Mesothelial cell of epicardium (in vitro differentiated cells): ENCODE results near the gene RAD51B. TPM values are rescaled to one million over a fixed set of nuclear protein-coding genes. Genes with fewer than 3 reads are reported as not detected.

Experiments
- DNase-seq, 2 experiments: peaks; one replicate each; pipeline ENCODE4 v3.0.0; 2021; ENCODE audit warnings: low spot score in 2 of 2; ENCODE audit not compliant: unreplicated experiment in 2 of 2
- H3K27ac Mint-ChIP-seq: 2 replicates; pipeline ENCODE4 v1.8.0; 2021; ENCODE audit warnings: mixed read lengths
- H3K27me3 Mint-ChIP-seq: 2 replicates; pipeline ENCODE4 v1.8.0; 2021; ENCODE audit warnings: low read depth, mixed read lengths
- H3K36me3 Mint-ChIP-seq: 2 replicates; pipeline ENCODE4 v1.8.0; 2021; ENCODE audit warnings: mixed read lengths
- H3K4me1 Mint-ChIP-seq: 2 replicates; pipeline ENCODE4 v1.8.0; 2021; ENCODE audit warnings: mixed read lengths
- H3K4me3 Mint-ChIP-seq: 2 replicates; pipeline ENCODE4 v1.8.0; 2021; ENCODE audit warnings: mild to moderate bottlenecking, moderate library complexity, mixed read lengths
- H3K9me3 Mint-ChIP-seq: 2 replicates; pipeline ENCODE4 v1.8.0; 2021; ENCODE audit warnings: mixed read lengths
- total RNA-seq: library from RNA; stranded (reverse); gene quantifications from 3 replicates; pipeline ENCODE4 v1.2.1, GENCODE V29; 2021
- TF ChIP-seq, protein P1 (sequence below): fragments of 200-600 bp; sonication (generic); IDR thresholded peaks from one replicate; pipeline ENCODE4 v1.5.0; 2021; ENCODE audit warnings: antibody characterized with exemption; ENCODE audit not compliant: unreplicated experiment

The RAD51B gene
- total RNA-seq, 1 donor from 2014 or later: 34.7 TPM

DNA sequence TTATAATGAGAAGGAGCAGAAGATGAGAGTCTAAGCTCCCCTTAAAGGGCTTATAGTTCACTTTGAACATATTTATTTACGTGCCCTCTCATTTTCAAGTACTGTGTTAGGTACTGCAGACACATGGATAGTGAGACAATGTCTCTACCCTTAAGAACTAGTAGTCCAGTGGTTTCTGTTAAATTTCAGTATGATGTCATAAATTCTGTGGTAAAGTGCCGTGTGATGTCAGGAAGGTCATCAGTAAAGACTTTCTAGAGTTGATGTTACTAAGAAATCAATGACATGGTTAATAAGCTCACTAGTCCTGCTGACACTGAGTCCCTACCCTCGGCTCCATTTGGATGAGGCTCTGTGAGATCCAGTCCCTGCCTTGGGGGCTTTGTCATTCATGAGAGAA is 497.7 kb downstream of the RAD51B start:
- H3K4me1 Mint-ChIP-seq: peaks cover 37% of the 10 kb centered on the region
- H3K27me3 Mint-ChIP-seq: no peaks in the 10 kb centered on the region
- DNase-seq: no peak
- no peaks in the 10 kb centered on the region for H3K36me3 Mint-ChIP-seq
- H3K9me3 Mint-ChIP-seq: no peaks in the 10 kb centered on the region
- TF ChIP-seq, protein P1, sequence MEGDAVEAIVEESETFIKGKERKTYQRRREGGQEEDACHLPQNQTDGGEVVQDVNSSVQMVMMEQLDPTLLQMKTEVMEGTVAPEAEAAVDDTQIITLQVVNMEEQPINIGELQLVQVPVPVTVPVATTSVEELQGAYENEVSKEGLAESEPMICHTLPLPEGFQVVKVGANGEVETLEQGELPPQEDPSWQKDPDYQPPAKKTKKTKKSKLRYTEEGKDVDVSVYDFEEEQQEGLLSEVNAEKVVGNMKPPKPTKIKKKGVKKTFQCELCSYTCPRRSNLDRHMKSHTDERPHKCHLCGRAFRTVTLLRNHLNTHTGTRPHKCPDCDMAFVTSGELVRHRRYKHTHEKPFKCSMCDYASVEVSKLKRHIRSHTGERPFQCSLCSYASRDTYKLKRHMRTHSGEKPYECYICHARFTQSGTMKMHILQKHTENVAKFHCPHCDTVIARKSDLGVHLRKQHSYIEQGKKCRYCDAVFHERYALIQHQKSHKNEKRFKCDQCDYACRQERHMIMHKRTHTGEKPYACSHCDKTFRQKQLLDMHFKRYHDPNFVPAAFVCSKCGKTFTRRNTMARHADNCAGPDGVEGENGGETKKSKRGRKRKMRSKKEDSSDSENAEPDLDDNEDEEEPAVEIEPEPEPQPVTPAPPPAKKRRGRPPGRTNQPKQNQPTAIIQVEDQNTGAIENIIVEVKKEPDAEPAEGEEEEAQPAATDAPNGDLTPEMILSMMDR: no peak
- no peak overlapping the region for H3K27ac Mint-ChIP-seq
- H3K4me3 Mint-ChIP-seq: no peak overlapping the region

DNA sequence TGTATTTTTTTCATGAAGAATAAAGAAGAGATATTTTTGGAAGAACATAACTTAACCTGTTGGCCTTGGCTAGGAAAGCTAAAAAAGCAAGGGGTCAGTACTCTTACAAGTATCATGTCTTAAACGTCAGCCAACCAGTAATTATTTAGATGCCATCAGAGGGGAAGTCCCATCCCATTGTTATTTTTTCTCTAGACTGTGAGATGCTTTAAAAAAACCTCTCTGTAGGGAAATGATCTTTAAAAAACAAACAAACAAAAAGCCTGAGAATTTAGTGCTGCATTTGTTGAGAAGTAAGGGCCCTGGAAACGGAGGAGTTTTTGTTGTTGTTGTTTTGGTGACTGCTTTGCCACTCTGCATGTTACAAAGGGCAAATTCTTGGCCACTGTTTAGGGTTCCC is 499.2 kb downstream of the RAD51B start:
- peaks cover 28% of the 10 kb centered on the region for H3K4me1 Mint-ChIP-seq
- H3K27ac Mint-ChIP-seq: no peak overlapping the region
- no peaks in the 10 kb centered on the region for H3K9me3 Mint-ChIP-seq
- H3K4me3 Mint-ChIP-seq: no peak overlapping the region
- TF ChIP-seq, protein P1: no peak
- no peaks in the 10 kb centered on the region for H3K27me3 Mint-ChIP-seq
- no peak for DNase-seq
- H3K36me3 Mint-ChIP-seq: no peaks in the 10 kb centered on the region

DNA sequence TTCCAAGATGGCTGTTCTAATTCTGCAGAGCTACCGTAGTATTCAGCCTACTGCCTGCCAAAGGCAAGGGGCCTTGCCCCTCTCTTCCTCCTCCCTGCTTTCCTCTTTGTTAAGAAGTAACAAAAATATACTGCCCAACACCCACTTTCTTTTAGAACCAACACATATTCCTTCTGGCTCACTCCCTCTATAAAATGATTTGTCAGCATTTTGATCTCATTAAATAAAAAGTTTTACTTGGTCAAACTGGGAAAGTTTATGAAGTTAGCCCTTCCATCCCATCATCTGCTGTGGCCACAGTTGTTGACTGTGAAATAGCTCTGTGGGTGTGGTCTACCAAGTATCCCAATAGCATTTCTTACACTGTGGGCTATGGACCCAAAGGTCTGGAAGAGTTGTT is 500.9 kb downstream of the RAD51B start:
- DNase-seq: no peak
- H3K27ac Mint-ChIP-seq: no peak overlapping the region
- H3K4me3 Mint-ChIP-seq: no peak overlapping the region
- peaks cover 3% of the 10 kb centered on the region for H3K9me3 Mint-ChIP-seq
- TF ChIP-seq, protein P1: no peak
- H3K27me3 Mint-ChIP-seq: no peaks in the 10 kb centered on the region
- H3K36me3 Mint-ChIP-seq: no peaks in the 10 kb centered on the region
- peaks cover 14% of the 10 kb centered on the region for H3K4me1 Mint-ChIP-seq

DNA sequence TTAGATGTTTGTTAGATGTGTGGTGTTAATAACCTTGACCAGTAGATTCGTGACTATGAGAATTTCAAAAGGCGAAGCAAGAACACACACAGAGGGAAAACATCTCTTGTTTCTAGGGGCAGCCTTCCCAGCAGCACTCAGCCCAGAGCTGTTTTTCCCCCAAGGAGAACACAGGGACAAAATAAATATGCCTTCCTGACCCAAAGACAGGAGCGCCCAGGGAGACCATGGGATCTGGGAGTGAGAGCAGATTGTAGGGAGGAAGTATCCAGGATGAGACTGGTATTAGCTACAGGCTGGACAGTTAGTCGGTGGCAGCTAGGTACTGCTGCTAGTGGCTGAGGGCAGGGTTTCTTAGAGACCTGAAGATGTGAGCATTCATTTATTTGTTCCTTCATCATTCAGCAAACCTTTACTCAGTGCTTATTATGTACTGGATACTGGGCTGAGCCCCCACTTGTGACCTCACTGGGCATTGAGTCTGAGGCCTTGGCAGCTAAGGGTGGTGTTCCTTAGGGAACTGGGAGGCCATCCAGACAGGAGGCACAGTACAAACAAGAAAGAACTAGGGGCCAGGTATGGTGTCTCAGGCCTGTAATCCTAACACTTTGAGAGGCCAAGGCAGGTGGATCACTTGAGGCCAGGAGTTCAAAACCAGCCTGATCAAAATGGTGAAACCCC is 503.5 kb downstream of the RAD51B start:
- H3K27ac Mint-ChIP-seq: no peak overlapping the region
- H3K36me3 Mint-ChIP-seq: no peaks in the 10 kb centered on the region
- H3K27me3 Mint-ChIP-seq: no peaks in the 10 kb centered on the region
- peaks cover 17% of the 10 kb centered on the region for H3K4me1 Mint-ChIP-seq
- no peak for DNase-seq
- H3K9me3 Mint-ChIP-seq: peaks cover 3% of the 10 kb centered on the region
- no peak overlapping the region for H3K4me3 Mint-ChIP-seq
- TF ChIP-seq, protein P1: no peak

DNA sequence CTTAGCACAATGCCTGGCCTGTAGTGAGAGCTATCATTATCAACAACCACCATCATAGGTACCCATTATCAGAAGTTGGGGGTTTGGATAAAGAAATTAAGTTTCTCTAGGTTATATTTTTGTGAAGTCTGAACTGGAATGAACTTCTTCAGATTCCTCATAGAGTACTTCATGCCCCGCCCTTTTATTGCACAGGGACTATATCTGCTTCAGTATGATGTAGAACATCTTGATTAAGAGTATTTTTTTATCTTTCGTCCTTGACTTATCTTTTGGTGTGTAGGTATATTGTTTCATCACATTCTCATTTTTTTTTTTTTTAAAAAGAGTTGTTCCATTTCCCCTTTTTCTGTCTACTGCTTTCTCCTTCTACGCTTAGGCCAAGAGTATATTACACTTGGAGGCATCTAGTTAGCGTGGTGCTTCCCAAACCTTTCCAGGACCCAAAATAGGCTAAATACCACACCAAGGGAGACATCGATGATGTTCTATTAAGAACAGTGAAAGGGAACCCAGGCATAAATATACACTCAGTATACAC is 505.8 kb downstream of the RAD51B start:
- Mint-ChIP-seq H3K27ac (no peak overlapping the region), H3K4me3 (no peak overlapping the region), H3K36me3 (no peaks in the 10 kb centered on the region), H3K27me3 (no peaks in the 10 kb centered on the region), H3K4me1 (peaks cover 14% of the 10 kb centered on the region), H3K9me3 (peaks cover 3% of the 10 kb centered on the region)
- TF ChIP-seq, protein P1: no peak
- DNase-seq: no peak
